WTC11 (cell line): Measurements from ENCODE around the gene FTCD. TPM values are rescaled to one million over a fixed set of nuclear protein-coding genes. Genes with fewer than 3 reads are reported as not detected.

Experiments used
- ATAC-seq: fragments of 200-7000 bp; cut with Tn5 transposase; 2 replicates; pipeline ENCODE4 v1.10.0; 2021; ENCODE audit warnings: mild to moderate bottlenecking, moderate library complexity
- CTCF ChIA-PET: fragments of 300-600 bp; sonication (Branson Sonifier 250); formaldehyde crosslinking; loops from one replicate; lab custom pipeline; 2021; ENCODE audit warnings: antibody characterized with exemption; lab: Charles Lee
- POLR2A ChIA-PET: fragments of 350-600 bp; sonication (Branson Sonifier 250); formaldehyde crosslinking; loops from one replicate; lab custom pipeline; 2021; ENCODE audit warnings: antibody characterized with exemption; lab: Charles Lee
- DNase-seq: peaks from one replicate; pipeline ENCODE4 v3.0.0; 2021; ENCODE audit warnings: low spot score
- H3K27ac Mint-ChIP-seq: 2 replicates; pipeline ENCODE4 v1.8.0; 2021; ENCODE audit warnings: mixed read lengths
- H3K27me3 Mint-ChIP-seq: 2 replicates; pipeline ENCODE4 v1.8.0; 2021; ENCODE audit warnings: low read depth, mild to moderate bottlenecking, moderate library complexity, mixed read lengths
- H3K36me3 Mint-ChIP-seq: 2 replicates; pipeline ENCODE4 v1.8.0; 2021; ENCODE audit warnings: mixed read lengths
- H3K4me1 Mint-ChIP-seq: 2 replicates; pipeline ENCODE4 v1.8.0; 2022; ENCODE audit warnings: mixed read lengths
- H3K4me3 Mint-ChIP-seq: 2 replicates; pipeline ENCODE4 v1.8.0; 2021; ENCODE audit warnings: mild to moderate bottlenecking, moderate library complexity, mixed read lengths
- H3K9me3 Mint-ChIP-seq: 2 replicates; pipeline ENCODE4 v1.8.0; 2021; ENCODE audit warnings: mixed read lengths
- ATF1 ChIP-seq: sonication (generic); formaldehyde crosslinking; IDR thresholded peaks from 2 replicates; pipeline ENCODE4 v1.8.1; 2023; ENCODE audit warnings: mild to moderate bottlenecking, moderate library complexity, missing genetic modification reagents
- E2F5 ChIP-seq: sonication (generic); formaldehyde crosslinking; IDR thresholded peaks from 2 replicates; pipeline ENCODE4 v1.8.1; 2022; ENCODE audit warnings: mild to moderate bottlenecking, moderate library complexity, missing genetic modification reagents
- FOXJ3 ChIP-seq: sonication (generic); formaldehyde crosslinking; IDR thresholded peaks from 2 replicates; pipeline ENCODE4 v1.9.0; 2021; ENCODE audit warnings: missing genetic modification reagents, mild to moderate bottlenecking, borderline replicate concordance
- FOXP4 ChIP-seq: sonication (generic); formaldehyde crosslinking; IDR thresholded peaks from 2 replicates; pipeline ENCODE4 v1.8.0; 2022; ENCODE audit warnings: mild to moderate bottlenecking, missing genetic modification reagents
- IRF2 ChIP-seq: sonication (generic); formaldehyde crosslinking; IDR thresholded peaks from 2 replicates; pipeline ENCODE4 v1.8.0; 2022; ENCODE audit warnings: low read depth, missing genetic modification reagents, borderline replicate concordance
- MYBL2 ChIP-seq: sonication (generic); formaldehyde crosslinking; IDR thresholded peaks from 2 replicates; pipeline ENCODE4 v1.8.1; 2023; ENCODE audit warnings: mild to moderate bottlenecking, moderate library complexity, missing genetic modification reagents
- NFE2L1 ChIP-seq: sonication (generic); formaldehyde crosslinking; IDR thresholded peaks from 2 replicates; pipeline ENCODE4 v1.8.1; 2023; ENCODE audit warnings: missing genetic modification reagents
- RELA ChIP-seq: sonication (generic); formaldehyde crosslinking; IDR thresholded peaks from 2 replicates; pipeline ENCODE4 v1.8.1; 2022; ENCODE audit warnings: missing genetic modification reagents, mild to moderate bottlenecking, borderline replicate concordance
- RORB ChIP-seq: fragments of 250-450 bp; sonication (Bioruptor Pico); IDR thresholded peaks from 2 replicates; pipeline ENCODE4 v1.9.0; 2021; ENCODE audit warnings: mild to moderate bottlenecking
- SOX15 ChIP-seq: fragments of 250-450 bp; sonication (Bioruptor Pico); IDR thresholded peaks from 2 replicates; pipeline ENCODE4 v1.9.0; 2021; ENCODE audit warnings: mild to moderate bottlenecking
- TEAD1 ChIP-seq: sonication (generic); formaldehyde crosslinking; IDR thresholded peaks from 2 replicates; pipeline ENCODE4 v1.8.0; 2022; ENCODE audit warnings: mild to moderate bottlenecking, missing genetic modification reagents
- ZBTB21 ChIP-seq: sonication (generic); formaldehyde crosslinking; IDR thresholded peaks from 2 replicates; pipeline ENCODE4 v1.8.1; 2023; ENCODE audit warnings: mild to moderate bottlenecking, missing genetic modification reagents, borderline replicate concordance
- ZNF232 ChIP-seq: sonication (generic); formaldehyde crosslinking; IDR thresholded peaks from 2 replicates; pipeline ENCODE4 v1.8.0; 2022; ENCODE audit warnings: mild to moderate bottlenecking, missing genetic modification reagents
- ZNF281 ChIP-seq: sonication (generic); formaldehyde crosslinking; IDR thresholded peaks from 2 replicates; pipeline ENCODE4 v1.8.0; 2023; ENCODE audit warnings: mild to moderate bottlenecking, missing genetic modification reagents
- ZNF512 ChIP-seq: sonication (generic); formaldehyde crosslinking; IDR thresholded peaks from 2 replicates; pipeline ENCODE4 v1.8.1; 2022; ENCODE audit warnings: missing genetic modification reagents, borderline replicate concordance
- ZSCAN18 ChIP-seq: fragments of 250-450 bp; sonication (Bioruptor Pico); IDR thresholded peaks from 2 replicates; pipeline ENCODE4 v2.1.2; 2022; ENCODE audit warnings: mild to moderate bottlenecking, moderate library complexity
- total RNA-seq: library from RNA; stranded (reverse); gene quantifications from 3 replicates; pipeline ENCODE4 v1.2.3, GENCODE V29; 2021
- TF ChIP-seq, protein P1 (sequence below): sonication (generic); formaldehyde crosslinking; IDR thresholded peaks from 2 replicates; pipeline ENCODE4 v1.8.1; 2023; ENCODE audit warnings: mild to moderate bottlenecking, moderate library complexity, missing genetic modification reagents
- TF ChIP-seq, protein P2 (sequence below): fragments of 250-450 bp; sonication (Bioruptor Pico); IDR thresholded peaks from 2 replicates; pipeline ENCODE4 v1.9.0; 2021; ENCODE audit warnings: moderate library complexity, mild to moderate bottlenecking, inconsistent platforms, borderline replicate concordance

Gene FTCD
- total RNA-seq, 1 experiment from 2014 or later = 6.1 TPM

GRCh38 chr21:46111193-46111571 lies 44.2 kb downstream of the FTCD start:
- DNase-seq = no peak
- H3K27ac Mint-ChIP-seq = no peak overlapping the region
- H3K36me3 Mint-ChIP-seq = peaks cover 58% of the 10 kb centered on the region
- ATAC-seq = no peak
- H3K27me3 Mint-ChIP-seq = peaks cover 2% of the 10 kb centered on the region; the same call in 1 of the 2 replicates
- H3K4me3 Mint-ChIP-seq = no peak overlapping the region
- peaks cover 12% of the 10 kb centered on the region for H3K4me1 Mint-ChIP-seq
- CTCF ChIA-PET = interaction anchor here (0.6 to 2.0 kb wide), 6 partner anchors 14 to 141 kb away, joined by 3 to 13 read pairs (median 6); no protein-coding TSS in a partner anchor
- TF ChIP-seq SOX15 (CRISPR knock-in tag) (no peak), ZSCAN18 (no peak), ZBTB21 (CRISPR knock-in tag) (no peak), NFE2L1 (CRISPR knock-in tag) (no peak), FOXJ3 (CRISPR knock-in tag) (no peak), ZNF281 (no peak), E2F5 (no peak), RORB (CRISPR knock-in tag) (no peak), IRF2 (CRISPR knock-in tag) (no peak), TEAD1 (CRISPR knock-in tag) (no peak), RELA (CRISPR knock-in tag) (no peak), FOXP4 (CRISPR knock-in tag) (no peak), ATF1 (CRISPR knock-in tag) (no peak), ZNF512 (CRISPR knock-in tag) (no peak), ZNF232 (CRISPR knock-in tag) (no peak), MYBL2 (CRISPR knock-in tag) (no peak)
- TF ChIP-seq, protein P1, sequence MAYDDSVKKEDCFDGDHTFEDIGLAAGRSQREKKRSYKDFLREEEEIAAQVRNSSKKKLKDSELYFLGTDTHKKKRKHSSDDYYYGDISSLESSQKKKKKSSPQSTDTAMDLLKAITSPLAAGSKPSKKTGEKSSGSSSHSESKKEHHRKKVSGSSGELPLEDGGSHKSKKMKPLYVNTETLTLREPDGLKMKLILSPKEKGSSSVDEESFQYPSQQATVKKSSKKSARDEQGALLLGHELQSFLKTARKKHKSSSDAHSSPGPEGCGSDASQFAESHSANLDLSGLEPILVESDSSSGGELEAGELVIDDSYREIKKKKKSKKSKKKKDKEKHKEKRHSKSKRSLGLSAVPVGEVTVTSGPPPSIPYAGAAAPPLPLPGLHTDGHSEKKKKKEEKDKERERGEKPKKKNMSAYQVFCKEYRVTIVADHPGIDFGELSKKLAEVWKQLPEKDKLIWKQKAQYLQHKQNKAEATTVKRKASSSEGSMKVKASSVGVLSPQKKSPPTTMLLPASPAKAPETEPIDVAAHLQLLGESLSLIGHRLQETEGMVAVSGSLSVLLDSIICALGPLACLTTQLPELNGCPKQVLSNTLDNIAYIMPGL (CRISPR knock-in tag) = no peak
- TF ChIP-seq, protein P2, sequence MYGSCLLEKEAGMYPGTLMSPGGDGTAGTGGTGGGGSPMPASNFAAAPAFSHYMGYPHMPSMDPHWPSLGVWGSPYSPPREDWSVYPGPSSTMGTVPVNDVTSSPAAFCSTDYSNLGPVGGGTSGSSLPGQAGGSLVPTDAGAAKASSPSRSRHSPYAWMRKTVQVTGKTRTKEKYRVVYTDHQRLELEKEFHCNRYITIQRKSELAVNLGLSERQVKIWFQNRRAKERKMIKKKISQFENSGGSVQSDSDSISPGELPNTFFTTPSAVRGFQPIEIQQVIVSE = no peak
- POLR2A ChIA-PET = no interaction called here
- peaks cover 31% of the 10 kb centered on the region for H3K9me3 Mint-ChIP-seq
